HCT116 (cell line): ENCODE results near the gene TCEA3. TPM values are rescaled to one million over a fixed set of nuclear protein-coding genes. Genes with fewer than 3 reads are reported as not detected.

Experiments
- ATAC-seq: fragments of 200-7000 bp; cut with Tn5 transposase; 2 replicates; pipeline ENCODE4 v1.9.1; 2020; ENCODE audit warnings: mild to moderate bottlenecking, moderate library complexity
- BruUV-seq: library from RNA; stranded (reverse); fragments of 400-500 nt; replicated peaks from 2 replicates; lab custom pipeline; 2021; lab: Mats Ljungman, UMichigan
- CTCF ChIA-PET: fragments of 300-600 bp; sonication (Branson Sonifier 250); formaldehyde crosslinking; loops from one replicate; lab custom pipeline; 2021; ENCODE audit warnings: antibody characterized with exemption; lab: Charles Lee
- POLR2A ChIA-PET: fragments of 300-600, 350-600 bp; sonication (Branson Sonifier 250); formaldehyde crosslinking; loops from one replicate; lab custom pipeline; 2021; ENCODE audit warnings: antibody characterized with exemption; lab: Charles Lee
- RAD21 ChIA-PET, 2 experiments: fragments of 300-600 bp; sonication (Branson Sonifier 250); formaldehyde crosslinking; loops; one replicate each; lab custom pipeline; 2023; ENCODE audit warnings: low total read pairs in 2 of 2; ENCODE audit not compliant: uncharacterized antibody in 2 of 2, unreplicated experiment in 2 of 2, low non-redundant PET in 1 of 2; lab: Charles Lee
- DNase-seq: peaks from one replicate; pipeline ENCODE4 v3.0.0-alpha.2; 2010; ENCODE audit warnings: low read depth, low spot score
- H2AFZ ChIP-seq: fragments of 200-600 bp; shearing (Covaris generic), sonication (generic); 2 replicates; pipeline ENCODE4 v1.6.1; 2017; ENCODE audit warnings: low read depth, mixed run types, mixed read lengths, antibody characterized with exemption, low read length; ENCODE audit not compliant: poor library complexity, severe bottlenecking
- H3K27ac ChIP-seq: 2 replicates; pipeline ENCODE4 v1.5.1; 2012; ENCODE audit warnings: low read depth, low read length
- H3K27me3 ChIP-seq: fragments of 200-600 bp; sonication (generic); 2 replicates; pipeline ENCODE4 v1.6.1; 2016; ENCODE audit warnings: mixed run types, low read length, mixed read lengths; ENCODE audit not compliant: insufficient read depth
- H3K36me3 ChIP-seq, 2 experiments: fragments of 200-500 bp in 1 of 2; fragments of 200-600 bp in 1 of 2; sonication (Bioruptor generic) in 1 of 2; sonication (generic) in 1 of 2; 2 replicates each; pipeline versions ENCODE4 v1.5.1 to v1.6.1; 2014 to 2016; ENCODE audit warnings: low read length in 2 of 2, inconsistent platforms in 1 of 2, mixed read lengths in 1 of 2, mixed run types in 1 of 2; ENCODE audit not compliant: insufficient read depth in 2 of 2, control insufficient read depth in 1 of 2
- H3K4me1 ChIP-seq, 2 experiments: fragments of 200-600 bp in 1 of 2; sonication (generic) in 1 of 2; 2 replicates each; pipeline versions ENCODE4 v1.5.1 to v1.6.1; 2012 to 2017; ENCODE audit warnings: low read length in 2 of 2, inconsistent platforms in 1 of 2, mild to moderate bottlenecking in 1 of 2, mixed read lengths in 1 of 2, mixed run types in 1 of 2, moderate library complexity in 1 of 2; ENCODE audit not compliant: insufficient read depth in 2 of 2, control insufficient read depth in 1 of 2
- H3K4me2 ChIP-seq: fragments of 200-600 bp; sonication (generic); 2 replicates; pipeline ENCODE4 v1.6.1; 2017; ENCODE audit warnings: mixed run types, low read length, mixed read lengths
- H3K4me3 ChIP-seq, 2 experiments: fragments of 200-600 bp in 1 of 2; sonication (generic) in 1 of 2; replicated peaks in 1 of 2; 2 replicates each; pipeline ENCODE4 v1.5.1; 2011 to 2016; ENCODE audit warnings: low read length in 2 of 2, control low read depth in 1 of 2, low read depth in 1 of 2, mild to moderate bottlenecking in 1 of 2, mixed read lengths in 1 of 2, mixed run types in 1 of 2
- H3K79me2 ChIP-seq: fragments of 200-600 bp; sonication (generic); 2 replicates; pipeline ENCODE4 v1.6.1; 2017; ENCODE audit warnings: mild to moderate bottlenecking, mixed run types, low read length, moderate library complexity, mixed read lengths; ENCODE audit not compliant: insufficient read depth
- H3K9ac ChIP-seq: fragments of 200-600 bp; sonication (generic); 2 replicates; pipeline ENCODE4 v1.6.1; 2016; ENCODE audit warnings: low read length, mixed read lengths
- H3K9me2 ChIP-seq: fragments of 200-600 bp; sonication (generic), shearing (Covaris generic); 2 replicates; pipeline ENCODE4 v1.6.1; 2017; ENCODE audit warnings: mixed run types, mild to moderate bottlenecking, moderate library complexity; ENCODE audit not compliant: insufficient read depth
- H3K9me3 ChIP-seq, 2 experiments: fragments of 200-500 bp in 1 of 2; fragments of 200-600 bp in 1 of 2; sonication (Bioruptor generic) in 1 of 2; sonication (generic) in 1 of 2; 2 replicates each; pipeline ENCODE4 v1.6.1; 2014 to 2017; ENCODE audit warnings: low read length in 2 of 2, mixed read lengths in 2 of 2, inconsistent platforms in 1 of 2, low read depth in 1 of 2, mild to moderate bottlenecking in 1 of 2, mixed run types in 1 of 2, moderate library complexity in 1 of 2; ENCODE audit not compliant: control insufficient read depth in 1 of 2, insufficient read depth in 1 of 2
- H4K20me1 ChIP-seq: fragments of 200-600 bp; sonication (generic), shearing (Covaris generic); 2 replicates; pipeline ENCODE4 v1.6.1; 2017; ENCODE audit warnings: mixed run types, mild to moderate bottlenecking, moderate library complexity; ENCODE audit not compliant: insufficient read depth
- ATF3 ChIP-seq: IDR thresholded peaks from 2 replicates; pipeline ENCODE4 v1.6.1; 2012
- CBX3 ChIP-seq: IDR thresholded peaks from 2 replicates; pipeline ENCODE4 v1.6.1; 2012; ENCODE audit warnings: low read depth
- CTCF ChIP-seq, 3 experiments: fragments of 200-600 bp in 1 of 3; sonication (generic) in 1 of 3; IDR thresholded peaks in 2 of 3; conservative IDR thresholded peaks in 1 of 3; 2 replicates each; pipeline ENCODE4 v1.5.1; 2012 to 2017; ENCODE audit warnings: low read depth in 2 of 3, low read length in 2 of 3, antibody characterized with exemption in 1 of 3, borderline replicate concordance in 1 of 3, control low read depth in 1 of 3, mild to moderate bottlenecking in 1 of 3, mixed read lengths in 1 of 3, mixed run types in 1 of 3, moderate library complexity in 1 of 3; ENCODE audit not compliant: insufficient read depth in 1 of 3
- EGR1 ChIP-seq: IDR thresholded peaks from 2 replicates; pipeline ENCODE4 v1.6.1; 2012; ENCODE audit warnings: low read depth
- ELF1 ChIP-seq: IDR thresholded peaks from 2 replicates; pipeline ENCODE4 v1.6.1; 2012; ENCODE audit warnings: low read depth, borderline replicate concordance
- EZH2 ChIP-seq: fragments of 200-600 bp; sonication (generic); IDR thresholded peaks from 2 replicates; pipeline ENCODE4 v1.6.1; 2017; ENCODE audit warnings: antibody characterized with exemption, mixed run types
- EZH2phosphoT487 ChIP-seq: fragments of 200-600 bp; IDR thresholded peaks from 2 replicates; pipeline ENCODE4 v1.6.1; 2018; ENCODE audit warnings: antibody characterized with exemption, borderline replicate concordance
- FOSL1 ChIP-seq: IDR thresholded peaks from 2 replicates; pipeline ENCODE4 v1.6.1; 2012; ENCODE audit warnings: low read depth
- JUND ChIP-seq: IDR thresholded peaks from 2 replicates; pipeline ENCODE4 v1.6.1; 2012
- POLR2A ChIP-seq: IDR thresholded peaks from 2 replicates; pipeline ENCODE4 v1.7.0; 2011; ENCODE audit warnings: borderline replicate concordance; ENCODE audit not compliant: insufficient read depth, insufficient read length; ENCODE audit errors: extremely low read depth
- POLR2AphosphoS5 ChIP-seq: IDR thresholded peaks from 2 replicates; pipeline ENCODE4 v1.6.1; 2011; ENCODE audit warnings: mild to moderate bottlenecking, low read depth, low read length, moderate library complexity
- RAD21 ChIP-seq: IDR thresholded peaks from 2 replicates; pipeline ENCODE4 v1.6.1; 2012; ENCODE audit warnings: low read depth, mild to moderate bottlenecking
- REST ChIP-seq: IDR thresholded peaks from 2 replicates; pipeline ENCODE4 v1.6.1; 2012; ENCODE audit warnings: low read depth
- SIN3A ChIP-seq: IDR thresholded peaks from 2 replicates; pipeline ENCODE4 v1.6.1; 2012; ENCODE audit warnings: low read depth
- SP1 ChIP-seq: IDR thresholded peaks from 2 replicates; pipeline ENCODE4 v1.6.1; 2012; ENCODE audit warnings: low read depth
- SRF ChIP-seq: IDR thresholded peaks from 2 replicates; pipeline ENCODE4 v1.6.1; 2012; ENCODE audit warnings: low read depth
- YY1 ChIP-seq: IDR thresholded peaks from 2 replicates; pipeline ENCODE4 v1.6.1; 2011; ENCODE audit warnings: low read length, low read depth, moderate library complexity, mild to moderate bottlenecking; ENCODE audit not compliant: insufficient replicate concordance; ENCODE audit errors: extremely low read depth
- ZBTB33 ChIP-seq: IDR thresholded peaks from 2 replicates; pipeline ENCODE4 v1.6.1; 2011; ENCODE audit warnings: mild to moderate bottlenecking, low read length, moderate library complexity; ENCODE audit not compliant: insufficient replicate concordance; ENCODE audit errors: extremely low read depth
- ZFX ChIP-seq: fragments of 450-650 bp; IDR thresholded peaks from 2 replicates; pipeline ENCODE4 v1.6.1; 2017
- ZNF274 ChIP-seq: fragments of 200-500 bp; sonication (Bioruptor generic); IDR thresholded peaks from 2 replicates; pipeline ENCODE4 v1.6.1; 2014; ENCODE audit warnings: mild to moderate bottlenecking, low read depth, low read length, inconsistent platforms
- intact Hi-C: fragments of 100-400 bp; cut with micrococcal nuclease; formaldehyde crosslinking; loops from 2 replicates; pipeline ENCODE4 v1.10.0; 2022
- total RNA-seq: library from RNA; stranded (reverse); gene quantifications from one replicate; pipeline ENCODE4 v1.2.1, GENCODE V29; 2021; ENCODE audit not compliant: unreplicated experiment

Gene TCEA3
- total RNA-seq, 1 experiment from 2014 or later = 3.7 TPM

GRCh38 chr1:23451441-23451840, 26.9 kb upstream of the TCEA3 start (continued):
- TF ChIP-seq EZH2 (no peak), ZFX (no peak), FOSL1 (no peak), SP1 (no peak), JUND (no peak), EGR1 (no peak), SRF (no peak)

- ChIA-PET POLR2A (interaction anchor here (0.9 kb wide), 1 partner anchor 34 kb away, joined by 4 read pairs; the partner anchor contains the start of gene ASAP3), RAD21 (no interaction called here), CTCF (no interaction called here)
- no peak overlapping the region for H3K9ac ChIP-seq
- H3K27me3 ChIP-seq = no peaks in the 10 kb centered on the region
- H3K27ac ChIP-seq = no peak overlapping the region
- ATAC-seq (no peak), DNase-seq (no peak)
- no peaks in the 10 kb centered on the region for H3K9me3 ChIP-seq
- BruUV-seq = no TSS peak
- H3K79me2 ChIP-seq = no peaks in the 10 kb centered on the region
- no peak overlapping the region for H3K4me2 ChIP-seq
- H4K20me1 ChIP-seq = no peaks in the 10 kb centered on the region
- H2AFZ ChIP-seq = no peak overlapping the region
- peaks cover 14 to 21% of the 10 kb centered on the region in 2 experiments for H3K4me1 ChIP-seq
- intact Hi-C loops = no loop called here
- no peaks in the 10 kb centered on the region for H3K36me3 ChIP-seq
- no peak overlapping the region for H3K4me3 ChIP-seq
- H3K9me2 ChIP-seq = no peaks in the 10 kb centered on the region
- TF ChIP-seq ZNF274 (no peak), EZH2phosphoT487 (no peak), SRF (no peak), CTCF (IDR thresholded peaks at IDR 0.05 in 2 of 3, conservative IDR thresholded peaks at IDR 0.05 in 1 of 3; ENCODE audit: borderline replicate concordance in 1 of 3, insufficient read depth in 1 of 3, low read depth in 2 of 3, low read length in 2 of 3) (no peak), CBX3 (no peak), SIN3A (no peak), POLR2A (no peak), REST (no peak), POLR2AphosphoS5 (no peak), ZFX (no peak), RAD21 (no peak), YY1 (no peak), ZBTB33 (no peak), ELF1 (no peak), ATF3 (no peak), SP1 (no peak)
Observed at GRCh38 chr1:23450894-23451293, 26.3 kb upstream of the TCEA3 start.
